GM23338 (cell line): ENCODE measurements around the gene MYO9A.

Experiments
- CTCF ChIP-seq, 2 experiments: fragments of 200-600 bp in 1 of 2; sonication (generic) in 1 of 2; conservative IDR thresholded peaks; 2 replicates each; pipeline versions ENCODE4 v1.5.1 to v1.6.1; 2016 to 2017; ENCODE audit warnings: antibody characterized with exemption in 2 of 2, low read depth in 2 of 2, mild to moderate bottlenecking in 2 of 2, moderate library complexity in 1 of 2
- POLR2AphosphoS5 ChIP-seq: IDR thresholded peaks from 2 replicates; pipeline ENCODE4 v1.6.1; 2016; ENCODE audit warnings: antibody characterized with exemption, low read depth

DNA sequence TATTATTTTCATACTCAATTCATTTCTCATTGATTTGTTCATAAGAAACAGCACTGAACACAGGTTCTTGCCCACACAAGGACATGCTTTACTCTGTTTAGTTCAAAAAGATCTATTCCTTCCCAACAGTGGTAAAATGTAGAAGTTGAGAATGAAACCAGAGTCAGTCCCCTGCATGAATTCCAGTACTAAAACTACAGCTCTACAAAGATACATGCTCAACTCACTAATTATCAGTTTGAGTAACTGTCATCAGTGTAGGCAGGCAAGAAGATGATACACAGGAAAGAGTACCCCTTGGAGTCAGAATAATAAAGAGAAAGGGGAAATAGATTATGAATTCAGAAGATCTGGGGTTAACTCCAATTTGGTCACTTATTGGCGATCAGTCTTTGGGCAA, 264.4 kb downstream of the MYO9A start:
- TF ChIP-seq CTCF (conservative IDR thresholded peaks at IDR 0.05; ENCODE audit: low read depth in 2 of 2), result no peak
- TF ChIP-seq POLR2AphosphoS5, result no peak
